Liver (tissue), 3 donors: Measurements from ENCODE around the gene DMAP1.

Source experiments
- CTCF ChIP-seq: fragments of 150-350 bp; IDR thresholded peaks from 2 replicates; pipeline ENCODE4 v1.5.1; 2017; ENCODE audit warnings: improper control_type of control experiment, low read depth, low read length; ENCODE audit not compliant: missing input control
- JUND ChIP-seq, 2 donors: IDR thresholded peaks; 2 replicates each; pipeline ENCODE4 v1.6.1; 2016; ENCODE audit warnings: antibody characterized with exemption in 2 of 2
- REST ChIP-seq: IDR thresholded peaks from 2 replicates; pipeline ENCODE4 v1.6.1; 2016; ENCODE audit warnings: antibody characterized with exemption, mild to moderate bottlenecking
- YY1 ChIP-seq: IDR thresholded peaks from 2 replicates; pipeline ENCODE4 v1.6.1; 2016; ENCODE audit warnings: antibody characterized with exemption, mild to moderate bottlenecking
- ZBTB33 ChIP-seq: IDR thresholded peaks from 2 replicates; pipeline ENCODE4 v1.6.1; 2016; ENCODE audit warnings: antibody characterized with exemption
- donor health status: healthy.
- donor health status: healthy.

- TF ChIP-seq CTCF (no peak), REST (no peak), JUND (IDR thresholded peaks at IDR 0.05) (no peak), ZBTB33 (no peak), YY1 (no peak)
Measured at GRCh38 chr1:44250068-44250781, 37.0 kb downstream of the DMAP1 start.
